SW480 (cell line): ENCODE data around the gene LRRC8D.

Experiments
- DNase-seq: peaks from one replicate; pipeline ENCODE4 v3.0.0-alpha.2; 2016; ENCODE audit warnings: low spot score

LRRC8D gene

GRCh38 chr1:89870998-89871397 lies 50.2 kb downstream of the LRRC8D start:
- DNase-seq, result no peak

GRCh38 chr1:89871768-89872473 lies 51.1 kb downstream of the LRRC8D start:
- no peak for DNase-seq

- DNase-seq, result no peak
Observed at GRCh38 chr1:89872567-89872966, 51.7 kb downstream of the LRRC8D start.

- DNase-seq, result no peak
Observed at GRCh38 chr1:89873288-89873687, 52.5 kb downstream of the LRRC8D start.

- DNase-seq, result no peak
Observed at GRCh38 chr1:89873770-89874169, 52.9 kb downstream of the LRRC8D start.

GRCh38 chr1:89876463-89876862 lies 55.6 kb downstream of the LRRC8D start:
- no peak for DNase-seq

GRCh38 chr1:89877756-89878155 lies 56.9 kb downstream of the LRRC8D start:
- no peak for DNase-seq

- no peak for DNase-seq
Observed at GRCh38 chr1:89878256-89878655, 57.4 kb downstream of the LRRC8D start.

- no peak for DNase-seq
Observed at GRCh38 chr1:89880679-89881078, 59.8 kb downstream of the LRRC8D start.

- DNase-seq, result no peak
Observed at GRCh38 chr1:89881415-89882058, 60.7 kb downstream of the LRRC8D start.

GRCh38 chr1:89882348-89883029 lies 61.7 kb downstream of the LRRC8D start:
- DNase-seq, result no peak

- no peak for DNase-seq
Observed at GRCh38 chr1:89883030-89883379, 62.2 kb downstream of the LRRC8D start.

- no peak for DNase-seq
Observed at GRCh38 chr1:89884718-89885596, 64.1 kb downstream of the LRRC8D start.

GRCh38 chr1:89887270-89887669 lies 66.4 kb downstream of the LRRC8D start:
- no peak for DNase-seq

- DNase-seq, result no peak
Observed at GRCh38 chr1:89887713-89888112, 66.9 kb downstream of the LRRC8D start.

GRCh38 chr1:89888480-89889322 lies 67.9 kb downstream of the LRRC8D start:
- no peak for DNase-seq

GRCh38 chr1:89889323-89889615 lies 68.4 kb downstream of the LRRC8D start:
- no peak for DNase-seq

GRCh38 chr1:89890085-89890752 lies 69.4 kb downstream of the LRRC8D start:
- no peak for DNase-seq

- DNase-seq, result no peak
Observed at GRCh38 chr1:89892816-89893215, 72.0 kb downstream of the LRRC8D start.

GRCh38 chr1:89894210-89895201 lies 73.7 kb downstream of the LRRC8D start:
- DNase-seq, result no peak
